H4 (cell line): ENCODE data around the gene MAST4. TPM values are rescaled to one million over a fixed set of nuclear protein-coding genes. Genes with fewer than 3 reads are reported as not detected.

ENCODE experiments used
- DNase-seq: peaks from one replicate; pipeline ENCODE4 v3.0.0-alpha.2; 2015; ENCODE audit warnings: low spot score
- total RNA-seq: library from RNA; depleted of rRNA; stranded (reverse); fragments of >200 nt; shearing (Covaris generic); gene quantifications from 2 replicates; pipeline ENCODE4 v1.2.3, GENCODE V29; 2014

The MAST4 gene
- total RNA-seq, 1 experiment from 2014 or later, result 0.75 TPM

DNA sequence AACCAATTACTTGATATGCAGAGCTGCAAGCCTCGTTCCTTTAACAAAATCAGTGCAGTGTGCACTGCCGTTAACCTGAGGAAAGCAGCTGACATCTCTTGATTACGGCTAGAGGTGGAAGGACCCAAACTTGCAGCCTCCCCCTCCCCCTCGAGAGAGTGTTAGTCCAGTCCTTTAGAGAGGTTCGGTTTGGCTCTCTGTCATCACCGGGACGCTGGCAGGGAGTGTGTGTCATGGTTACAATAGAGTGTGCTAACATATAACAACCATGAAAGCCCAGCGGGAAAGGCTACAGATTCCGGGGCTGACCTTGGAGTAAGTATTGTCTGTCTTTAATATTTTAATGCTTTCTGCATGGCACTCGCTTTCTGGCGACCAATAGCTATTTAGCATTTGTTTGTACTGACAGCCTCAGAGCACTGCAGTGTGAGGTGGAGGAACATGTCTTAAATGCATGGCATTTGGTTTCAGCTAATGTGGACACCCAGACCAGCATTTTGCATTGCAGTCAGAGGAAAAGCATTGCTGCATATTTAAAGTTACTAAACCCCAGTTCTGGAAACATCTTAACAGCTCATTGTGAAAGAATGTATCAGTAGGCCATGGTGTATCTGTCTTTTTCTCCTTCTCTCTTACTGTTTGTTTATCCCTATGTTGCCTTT is 362.9 kb downstream of the MAST4 start:
- peak; percentile 25 for DNase-seq

DNA sequence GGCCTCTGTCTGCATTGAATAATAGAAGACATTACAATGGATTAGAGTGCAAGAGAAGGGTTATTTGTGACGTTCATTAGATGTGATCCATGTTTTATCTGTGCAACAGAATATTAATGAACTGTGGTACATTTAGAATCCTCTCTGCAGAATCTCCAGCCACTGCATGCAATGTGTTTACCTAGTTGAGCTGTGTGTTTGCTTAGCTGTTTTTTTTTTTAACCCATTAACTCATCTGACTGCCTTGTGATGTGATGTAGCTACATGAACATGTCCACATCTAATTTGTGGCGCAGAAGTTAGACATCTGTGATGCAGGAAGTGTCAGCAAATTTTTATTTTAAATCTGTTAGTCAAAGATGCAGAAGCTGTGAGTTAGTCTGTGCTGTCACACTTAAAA is 363.5 kb downstream of the MAST4 start:
- DNase-seq, result peak; percentile 30

- DNase-seq, result no peak
Observed at GRCh38 chr5:66960369-66961137, 364.4 kb downstream of the MAST4 start.

DNA sequence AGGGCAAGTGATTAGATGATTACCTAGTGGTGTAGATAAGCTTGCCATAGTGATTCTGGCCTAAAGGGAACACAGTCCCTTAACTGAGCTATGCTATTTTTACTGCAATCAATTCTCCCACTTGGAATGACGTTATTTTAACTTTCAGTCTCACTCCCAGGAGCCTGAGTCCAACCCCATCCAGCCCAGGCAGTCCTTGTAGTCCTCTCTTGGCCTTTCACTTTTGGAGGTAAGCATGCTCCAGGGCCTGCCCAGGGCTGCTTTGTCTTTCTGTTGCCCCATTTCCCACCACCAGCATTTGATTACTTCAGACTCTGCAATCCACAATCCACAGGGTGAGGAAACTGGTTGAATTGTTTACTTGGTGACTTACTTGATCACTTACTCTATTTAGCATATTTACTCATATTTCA is 367.4 kb downstream of the MAST4 start:
- peak; percentile 33 for DNase-seq

DNA sequence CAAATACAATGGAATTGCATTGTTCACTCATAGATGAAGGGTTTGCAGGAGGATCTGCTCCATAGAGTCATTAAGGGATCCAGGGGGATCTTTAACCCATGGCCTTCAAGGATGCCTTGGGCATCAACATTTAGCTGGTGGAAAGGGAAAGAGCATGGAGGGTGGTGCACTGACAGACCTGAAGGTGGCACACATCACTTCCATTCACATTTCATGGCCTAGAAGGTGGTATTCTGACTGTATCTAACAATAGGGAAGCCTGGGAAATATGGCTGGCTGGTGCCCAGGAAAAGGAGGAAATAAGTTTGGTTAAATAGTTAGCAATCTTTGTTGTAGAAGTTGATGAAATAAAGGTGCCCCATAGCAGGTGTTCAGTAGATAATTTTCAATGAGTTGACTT is 370.2 kb downstream of the MAST4 start:
- no peak for DNase-seq

GRCh38 chr5:66967102-66967501 is 370.9 kb downstream of the MAST4 start:
- no peak for DNase-seq

DNA sequence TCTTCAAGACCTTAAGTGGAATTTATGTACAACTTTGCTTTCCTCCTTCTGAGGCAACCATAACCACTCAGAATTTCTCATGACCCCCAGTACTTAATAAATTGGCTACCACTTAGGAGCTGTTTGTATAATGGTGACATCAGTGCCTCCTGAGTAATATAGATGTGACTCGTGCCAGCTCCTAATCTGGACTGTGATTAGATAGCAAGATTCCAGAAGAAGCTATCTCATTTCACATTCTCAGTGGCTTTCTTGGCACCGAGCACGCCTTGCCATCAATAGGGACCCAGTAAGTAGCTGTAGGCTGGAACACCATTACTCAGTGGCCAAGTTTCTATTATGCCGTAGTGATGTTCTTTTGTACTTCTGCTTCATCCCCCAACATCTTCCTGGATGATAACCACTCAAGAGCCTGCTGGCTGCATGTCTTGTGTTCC is 371.7 kb downstream of the MAST4 start:
- DNase-seq, result no peak

GRCh38 chr5:66969484-66969883 is 373.3 kb downstream of the MAST4 start:
- no peak for DNase-seq

GRCh38 chr5:66969963-66970362 is 373.8 kb downstream of the MAST4 start:
- no peak for DNase-seq

- no peak for DNase-seq
Observed at GRCh38 chr5:66972004-66972403, 375.8 kb downstream of the MAST4 start.

- no peak for DNase-seq
Observed at GRCh38 chr5:66974256-66974655, 378.1 kb downstream of the MAST4 start.

- no peak for DNase-seq
Observed at GRCh38 chr5:66976108-66976507, 379.9 kb downstream of the MAST4 start.

DNA sequence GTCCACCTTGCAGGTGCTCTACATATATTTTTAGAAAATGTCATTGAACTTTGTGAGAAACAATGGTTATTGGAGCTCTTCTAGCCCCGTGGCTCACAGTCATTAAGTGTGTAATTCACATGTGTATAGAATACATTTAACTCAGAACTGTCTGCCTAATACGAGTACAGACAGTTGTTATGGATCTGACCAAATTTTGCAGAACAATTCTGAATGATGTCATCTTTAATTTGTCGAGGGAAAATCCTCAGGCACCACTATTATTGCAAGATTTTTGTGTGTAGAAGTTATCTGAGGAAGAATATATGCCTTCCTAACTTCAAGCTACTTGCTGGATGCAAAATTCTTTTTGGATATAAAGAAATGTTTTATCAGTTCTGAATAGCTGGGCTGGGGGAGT is 383.5 kb downstream of the MAST4 start:
- no peak for DNase-seq

- no peak for DNase-seq
Observed at GRCh38 chr5:66981266-66982055, 385.3 kb downstream of the MAST4 start.

DNA sequence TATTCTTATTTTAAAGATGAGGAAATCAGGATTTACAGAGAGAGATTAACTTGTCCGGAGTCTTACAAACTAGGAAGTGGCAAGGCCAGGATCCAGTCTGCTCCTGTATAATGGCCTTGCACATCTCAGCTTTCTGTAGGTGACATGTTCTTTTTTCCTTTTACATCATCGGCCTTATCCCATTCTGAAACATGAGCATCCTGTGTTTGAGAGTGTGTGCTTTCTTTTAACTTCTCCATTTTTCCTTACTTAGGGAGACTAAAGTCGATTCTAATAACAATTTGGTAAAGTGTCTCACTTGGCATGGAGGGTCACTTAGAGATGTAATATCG is 385.8 kb downstream of the MAST4 start:
- DNase-seq, result no peak

DNA sequence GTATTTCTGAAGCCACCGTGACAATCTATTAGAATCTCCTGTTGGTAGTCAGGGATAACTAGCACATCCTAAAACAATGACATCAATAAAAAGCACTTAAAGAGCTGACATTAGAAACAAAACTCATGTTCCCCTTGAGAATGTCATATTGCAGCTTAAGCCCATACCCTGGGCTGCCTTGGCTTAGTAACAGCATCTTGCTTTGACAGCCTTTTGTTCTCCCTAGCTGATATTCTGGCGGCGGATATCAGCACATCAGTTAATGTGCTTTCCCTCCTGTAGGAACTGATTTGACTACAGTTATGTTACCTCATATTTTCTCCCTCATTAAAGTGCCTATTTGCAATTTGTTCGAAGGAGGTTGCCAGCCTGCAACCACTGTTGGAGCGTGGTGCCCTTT is 386.3 kb downstream of the MAST4 start:
- DNase-seq, result no peak

DNA sequence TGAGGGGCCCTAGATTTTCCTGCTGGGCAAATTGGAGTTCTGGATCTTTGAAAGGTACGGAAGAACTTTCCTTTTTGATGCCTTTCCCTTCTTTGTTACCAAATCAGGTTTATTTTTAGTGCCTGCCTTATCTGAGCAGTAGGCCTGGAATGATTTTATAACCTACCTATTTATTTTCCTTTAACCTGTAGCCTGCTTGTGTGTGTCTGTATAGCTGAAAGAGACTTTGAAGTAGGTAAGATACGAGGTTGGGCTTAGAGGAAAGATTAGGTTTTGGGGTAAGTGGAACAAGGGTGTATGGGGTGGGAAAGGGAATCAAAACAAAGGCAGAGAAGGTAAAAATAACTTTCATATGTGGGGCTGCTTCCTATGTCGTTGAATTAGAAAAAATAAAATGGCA is 389.2 kb downstream of the MAST4 start:
- DNase-seq, result no peak

DNA sequence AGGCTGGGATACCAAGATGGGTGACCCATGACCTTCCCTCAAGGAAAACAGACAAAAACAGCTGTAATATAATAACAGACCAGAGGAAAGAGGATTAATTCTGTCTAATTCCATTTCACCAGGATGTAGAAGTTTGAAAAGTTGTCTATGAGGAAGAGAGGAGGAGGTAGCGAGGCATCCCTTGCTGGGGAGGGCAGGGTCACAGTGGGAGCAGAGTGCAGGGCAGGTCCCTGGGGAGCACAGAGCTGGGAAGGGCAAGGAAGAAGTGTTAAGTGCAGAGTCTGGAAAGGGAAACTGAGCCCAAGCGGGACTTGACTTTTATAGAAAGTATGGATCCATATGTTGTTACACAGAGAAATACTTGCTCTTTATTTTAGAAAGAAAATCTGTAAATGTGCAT is 389.8 kb downstream of the MAST4 start:
- no peak for DNase-seq

DNA sequence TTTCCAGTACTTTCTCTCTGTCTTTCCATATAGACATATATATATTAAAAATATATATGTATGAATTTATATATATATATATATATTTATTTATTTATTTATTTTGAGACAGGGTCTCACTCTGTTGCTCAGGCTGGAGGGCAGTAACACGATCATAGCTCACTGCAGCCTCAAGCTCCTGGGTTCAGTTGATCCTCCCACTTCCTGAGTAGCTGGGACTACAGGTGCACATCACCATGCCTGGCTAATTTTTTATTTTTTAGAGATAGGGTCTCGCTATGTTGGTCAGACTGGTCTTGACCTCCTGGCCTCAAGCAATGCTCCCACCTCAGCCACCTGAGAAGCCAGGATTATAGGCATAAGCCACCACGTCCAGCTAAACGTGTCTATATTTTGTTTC is 390.3 kb downstream of the MAST4 start:
- DNase-seq, result no peak

DNA sequence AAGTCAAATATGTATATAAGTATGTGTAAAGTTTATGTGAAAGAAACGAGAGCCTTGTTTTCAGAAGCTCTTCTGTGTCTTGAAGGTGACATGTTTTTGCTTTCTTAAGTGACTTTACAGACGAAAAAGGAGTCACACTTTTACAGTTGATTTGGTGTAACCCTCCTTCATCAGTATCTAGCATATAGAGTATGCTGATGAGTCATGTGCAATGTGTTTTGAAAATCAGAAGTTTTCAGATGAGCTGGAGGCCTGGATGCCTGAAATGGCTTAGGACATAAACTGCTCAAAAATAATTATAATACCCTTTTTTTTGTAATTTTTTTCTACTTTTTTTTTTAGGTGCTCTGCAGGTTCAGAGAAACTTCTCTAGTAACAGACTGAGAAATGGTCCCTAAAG is 390.9 kb downstream of the MAST4 start:
- DNase-seq, result no peak

DNA sequence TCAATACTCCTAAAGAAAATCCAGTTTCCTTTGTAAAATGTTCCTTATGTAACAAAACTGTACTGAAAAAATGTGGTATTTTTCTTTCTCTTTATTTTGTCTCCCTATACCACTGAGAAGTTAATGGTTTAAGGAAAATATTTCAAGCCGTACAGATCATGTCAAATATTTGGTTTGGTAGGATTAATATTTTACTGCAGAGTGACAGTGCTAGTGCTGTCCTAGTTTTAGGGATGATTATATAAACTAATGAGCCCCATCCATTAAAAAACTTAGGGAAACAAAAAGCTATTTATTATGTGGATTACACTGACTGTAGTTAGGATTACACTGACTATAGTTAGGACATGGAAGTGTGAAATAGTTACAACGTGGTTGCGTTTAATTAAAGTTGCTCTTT is 391.3 kb downstream of the MAST4 start:
- DNase-seq, result no peak

- peak; percentile 26 for DNase-seq
Observed at GRCh38 chr5:66987949-66988838, 392.0 kb downstream of the MAST4 start.
